AG20443 (cell line): ENCODE results near the gene RPL18.

Experiments
- DNase-seq: peaks from one replicate; pipeline ENCODE4 v3.0.0; 2012; ENCODE audit warnings: low spot score, mixed read lengths

RPL18 gene

GRCh38 chr19:48629599-48630295 lies 10.8 kb upstream of the RPL18 start:
- no peak for DNase-seq

DNA sequence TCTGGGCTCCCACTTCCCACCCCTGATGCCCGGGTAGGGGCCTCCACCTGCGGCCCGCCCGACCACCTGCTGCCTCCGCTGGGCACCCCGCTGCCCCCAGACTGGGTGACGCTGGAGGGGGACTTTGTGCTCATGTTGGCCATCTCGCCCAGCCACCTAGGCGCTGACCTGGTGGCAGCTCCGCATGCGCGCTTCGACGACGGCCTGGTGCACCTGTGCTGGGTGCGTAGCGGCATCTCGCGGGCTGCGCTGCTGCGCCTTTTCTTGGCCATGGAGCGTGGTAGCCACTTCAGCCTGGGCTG lies 10.3 kb upstream of the RPL18 start:
- no peak for DNase-seq

- no peak for DNase-seq
These were observed 9.7 kb upstream of the RPL18 start for GRCh38 chr19:48628486-48629296.

DNA sequence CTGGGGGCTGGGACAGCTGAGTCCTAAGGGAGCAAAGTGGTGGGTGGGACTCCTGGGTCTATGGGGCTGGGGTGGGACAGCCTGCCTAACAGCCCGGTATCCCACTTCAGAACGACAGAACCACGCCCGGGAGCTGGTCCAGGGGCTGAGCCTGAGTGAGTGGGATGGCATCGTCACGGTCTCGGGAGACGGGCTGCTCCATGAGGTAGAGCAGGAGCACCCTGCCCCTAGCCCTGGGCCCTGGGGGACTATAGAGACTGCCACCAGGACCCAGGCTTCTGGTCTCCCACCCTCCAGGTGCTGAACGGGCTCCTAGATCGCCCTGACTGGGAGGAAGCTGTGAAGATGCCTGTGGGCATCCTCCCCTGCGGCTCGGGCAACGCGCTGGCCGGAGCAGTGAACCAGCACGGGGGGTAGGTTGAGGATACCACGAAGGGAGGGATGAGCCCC lies 8.9 kb upstream of the RPL18 start:
- DNase-seq, result no peak

GRCh38 chr19:48627201-48627864 lies 8.4 kb upstream of the RPL18 start:
- DNase-seq, result no peak

GRCh38 chr19:48625891-48626327 lies 6.9 kb upstream of the RPL18 start:
- DNase-seq, result no peak

DNA sequence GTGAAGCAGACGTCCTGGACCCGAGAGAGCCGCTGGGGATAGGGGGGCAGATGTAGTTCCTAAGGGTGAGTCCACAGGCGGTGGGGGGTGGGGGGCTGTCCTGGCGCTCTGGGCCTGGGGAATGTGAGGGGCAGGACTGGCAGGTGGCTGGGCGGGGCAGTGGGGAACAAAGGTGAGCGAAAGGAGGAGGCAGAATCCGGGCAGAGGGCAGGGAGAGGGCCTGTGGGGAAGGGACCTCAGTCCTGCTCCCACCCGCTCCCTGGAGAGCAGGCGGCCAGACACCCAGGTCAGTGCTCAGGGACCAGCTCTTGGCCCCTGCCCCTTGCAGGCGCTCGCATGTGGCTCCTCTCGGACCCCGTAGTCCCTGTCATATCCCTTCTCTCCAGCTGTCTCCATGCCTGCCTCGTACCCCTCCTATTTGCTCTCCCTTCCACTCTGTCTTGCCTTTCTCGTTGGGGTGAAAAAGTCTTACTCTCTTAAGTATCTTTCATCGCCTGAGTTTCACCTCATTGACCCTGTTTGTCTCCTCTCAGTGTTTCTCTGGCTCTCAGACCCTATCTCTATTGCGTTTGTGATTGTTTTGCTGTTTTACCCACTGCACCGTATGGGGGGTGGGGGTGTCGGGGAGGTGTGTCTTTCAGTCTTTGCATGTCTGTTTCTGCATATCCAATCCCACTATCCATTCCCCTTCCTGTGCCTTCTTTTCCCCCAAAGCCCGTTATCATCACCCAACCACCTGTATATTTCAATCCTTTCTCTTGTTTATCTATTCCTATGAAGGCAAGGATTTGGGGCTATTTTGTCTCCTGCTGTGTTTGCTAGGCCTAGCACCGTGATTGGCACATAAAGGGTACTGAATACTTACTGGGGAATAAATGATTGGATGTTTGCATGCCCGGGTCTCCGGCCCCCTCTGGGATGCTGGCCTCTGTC lies 6.1 kb upstream of the RPL18 start:
- DNase-seq, result no peak

- peak; percentile 96 for DNase-seq
These were observed 5.2 kb upstream of the RPL18 start for GRCh38 chr19:48624067-48624594.

DNA sequence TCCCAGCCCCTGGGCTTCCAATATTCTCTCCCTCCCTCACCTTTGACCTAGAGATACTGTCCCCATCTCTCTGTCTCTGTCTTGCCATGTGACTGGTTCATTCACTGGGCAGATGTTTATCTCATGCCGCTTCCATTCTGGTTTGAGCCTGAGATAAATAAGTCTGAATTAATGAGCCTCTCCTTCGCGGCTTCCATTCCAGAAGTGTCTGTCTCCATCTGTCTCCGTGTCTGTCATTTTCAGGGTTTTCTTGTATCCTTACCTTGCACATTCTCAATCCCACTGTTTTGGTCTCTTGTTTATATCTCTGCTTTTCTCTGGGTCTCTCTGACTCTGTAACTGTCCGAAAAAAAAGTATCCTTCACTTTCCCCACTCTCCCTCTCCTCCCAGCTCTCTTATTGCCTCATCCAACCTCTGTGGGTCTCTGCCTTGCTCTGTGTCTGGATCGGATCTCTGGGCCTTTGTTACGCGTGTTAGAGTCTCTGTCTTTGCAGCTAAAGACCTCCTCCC lies 4.6 kb upstream of the RPL18 start:
- DNase-seq, result no peak

GRCh38 chr19:48619692-48620585 lies 961 bp upstream of the RPL18 start:
- no peak for DNase-seq

GRCh38 chr19:48618278-48618915 lies 581 bp downstream of the RPL18 start:
- no peak for DNase-seq

DNA sequence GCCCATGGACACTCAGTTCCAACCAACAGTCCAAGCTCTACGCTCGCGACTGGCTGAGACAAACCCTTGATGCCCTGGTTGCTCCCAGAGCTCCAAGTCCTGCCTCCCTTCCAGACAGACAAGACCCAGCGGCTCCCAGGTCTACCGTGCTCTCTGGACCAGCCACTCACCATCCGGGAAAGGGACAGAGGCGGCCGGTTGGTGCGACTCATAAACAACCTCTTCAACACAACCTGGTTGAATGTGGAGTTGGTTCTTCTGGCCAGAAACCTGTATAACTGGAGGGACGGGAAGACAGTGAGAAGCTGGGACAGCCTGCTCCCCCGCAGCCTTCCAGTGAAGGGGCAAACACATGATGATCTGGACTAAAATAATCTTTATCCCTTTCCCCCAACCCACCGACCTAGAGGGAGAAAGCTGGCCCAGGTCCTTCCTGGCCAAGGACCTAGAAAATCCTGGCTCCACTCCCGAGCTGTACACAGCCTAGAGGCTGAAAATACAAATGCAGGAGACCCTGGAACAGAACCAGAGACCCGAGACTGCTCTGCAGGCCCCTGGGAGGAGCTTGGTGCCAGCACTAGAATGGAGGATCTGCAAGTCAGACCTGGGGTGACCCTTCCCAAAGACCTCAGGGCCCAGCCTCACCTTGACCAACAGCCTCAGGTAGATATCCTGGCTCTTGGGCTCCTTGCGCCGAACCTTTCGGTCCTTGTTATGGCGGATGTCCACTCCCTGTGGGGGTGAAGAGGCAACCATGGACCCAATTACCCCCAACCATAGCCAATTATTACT lies 1.6 kb downstream of the RPL18 start:
- DNase-seq, result no peak

GRCh38 chr19:48616491-48617056 lies 2.4 kb downstream of the RPL18 start:
- no peak for DNase-seq

DNA sequence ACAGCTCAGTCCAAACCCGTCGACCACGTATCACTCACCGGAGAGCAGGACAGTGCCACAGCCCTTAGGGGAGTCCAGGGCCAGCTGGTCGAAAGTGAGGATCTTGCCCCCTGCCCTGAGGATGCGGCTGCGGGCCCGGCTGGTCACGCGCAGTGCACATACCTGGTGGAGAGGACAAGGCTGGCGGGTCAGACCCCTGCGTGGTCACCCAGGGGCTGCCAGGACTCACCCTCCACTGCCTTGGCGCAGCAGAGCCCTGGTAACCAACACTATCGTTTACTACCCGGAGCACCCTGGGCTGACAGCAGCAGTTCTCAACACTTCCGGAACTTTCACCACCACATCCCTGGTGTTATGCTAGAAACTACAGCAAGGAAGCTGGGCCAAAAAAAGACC lies 2.9 kb downstream of the RPL18 start:
- DNase-seq, result no peak

DNA sequence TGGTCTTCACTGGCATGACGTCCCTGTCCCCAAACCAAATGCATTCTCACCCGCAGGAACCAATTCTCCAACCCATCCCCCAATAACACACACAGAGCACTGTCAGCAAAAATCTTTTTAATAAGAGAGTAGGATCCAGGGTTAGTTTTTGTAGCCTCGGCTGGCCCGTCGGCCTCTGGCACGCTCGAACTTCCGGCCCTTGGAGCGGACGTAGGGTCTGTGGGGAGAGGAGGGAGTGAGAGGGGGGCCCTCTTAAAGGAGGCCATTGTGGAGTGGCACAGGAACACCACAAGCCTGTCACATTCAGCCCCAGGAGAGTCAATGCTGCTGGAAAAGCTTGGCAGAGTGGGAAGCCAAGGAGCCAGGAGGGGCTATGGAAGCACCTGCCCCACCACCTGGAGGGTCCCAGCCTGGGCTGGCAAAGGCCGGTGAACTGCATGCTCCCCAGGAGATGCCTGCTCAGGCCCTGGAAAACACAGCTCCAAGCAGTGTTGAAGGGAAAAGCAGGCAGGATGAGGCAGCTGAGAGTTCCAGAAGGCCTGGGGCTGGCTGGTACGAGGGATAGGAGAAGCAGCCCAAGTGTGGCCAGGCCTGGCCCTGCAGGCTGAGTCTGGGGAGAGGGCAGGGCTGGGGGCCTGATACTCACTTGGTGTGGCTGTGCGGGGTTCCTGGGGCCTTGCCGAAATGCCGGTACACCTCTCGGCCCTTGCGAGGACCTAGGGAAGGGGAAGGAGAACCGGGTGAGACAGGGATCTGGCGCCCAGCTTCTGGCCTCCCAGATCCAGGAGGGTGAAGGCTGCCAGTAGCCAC lies 3.5 kb downstream of the RPL18 start:
- no peak for DNase-seq

- DNase-seq, result no peak
These were observed 4.3 kb downstream of the RPL18 start, which contains the start of gene FAM83E for GRCh38 chr19:48614436-48615230. Gene FAM83E (minus strand): TSS chr19:48615076. CDS start chr19:48613372, 1,704 bp downstream.
